ENCODE results near the gene MRPL23.

GRCh38 chr11:1932681-1933080 is 14.5 kb upstream of the MRPL23 start:
- TF ChIP-seq EZH2 (IDR thresholded peaks at IDR 0.05; ENCODE audit: borderline replicate concordance, low read length) (no peak), CTCF (conservative IDR thresholded peaks at IDR 0.05 in 1 of 2, IDR thresholded peaks at IDR 0.05 in 1 of 2; ENCODE audit: extremely low read depth in 1 of 2, insufficient read depth in 1 of 2, low read depth in 1 of 2, low read length in 2 of 2) (no peak)

Measured in mammary epithelial cell (primary cell).